Raji (cell line): ENCODE results near the gene PNMT.

Experiments used
- POLR2A ChIP-seq: IDR thresholded peaks from 2 replicates; pipeline ENCODE4 v1.6.1; 2011; ENCODE audit warnings: low read depth, low read length, control low read depth; ENCODE audit not compliant: insufficient read depth

The PNMT gene

GRCh38 chr17:39629494-39629880 lies 38.8 kb upstream of the PNMT start:
- no peak for TF ChIP-seq POLR2A

GRCh38 chr17:39629898-39630297 lies 38.4 kb upstream of the PNMT start:
- TF ChIP-seq POLR2A: no peak

GRCh38 chr17:39631403-39631802 lies 36.9 kb upstream of the PNMT start:
- TF ChIP-seq POLR2A: no peak

GRCh38 chr17:39632153-39632941 lies 35.9 kb upstream of the PNMT start:
- TF ChIP-seq POLR2A: no peak

GRCh38 chr17:39633570-39634183 lies 34.6 kb upstream of the PNMT start:
- TF ChIP-seq POLR2A: no peak

GRCh38 chr17:39634384-39634871 lies 33.8 kb upstream of the PNMT start:
- TF ChIP-seq POLR2A: no peak

GRCh38 chr17:39635614-39636176 lies 32.6 kb upstream of the PNMT start:
- TF ChIP-seq POLR2A: no peak

- TF ChIP-seq POLR2A: no peak
Observed at GRCh38 chr17:39636587-39636926, 31.7 kb upstream of the PNMT start.

GRCh38 chr17:39636927-39637736 lies 31.1 kb upstream of the PNMT start, which contains the start of gene STARD3:
Gene STARD3 (plus strand): TSS chr17:39637144. CDS start chr17:39653532, 16,388 bp downstream.
- peak; percentile 80 for TF ChIP-seq POLR2A

- no peak for TF ChIP-seq POLR2A
Observed at GRCh38 chr17:39638317-39638716, 29.9 kb upstream of the PNMT start.

GRCh38 chr17:39639043-39639442 lies 29.2 kb upstream of the PNMT start:
- TF ChIP-seq POLR2A: no peak

- TF ChIP-seq POLR2A: no peak
Observed at GRCh38 chr17:39639566-39640458, 28.4 kb upstream of the PNMT start.

- TF ChIP-seq POLR2A: no peak
Observed at GRCh38 chr17:39640591-39641031, 27.6 kb upstream of the PNMT start.

GRCh38 chr17:39641097-39641496 lies 27.2 kb upstream of the PNMT start:
- no peak for TF ChIP-seq POLR2A

GRCh38 chr17:39641883-39642282 lies 26.4 kb upstream of the PNMT start:
- TF ChIP-seq POLR2A: no peak
